A673 (cell line): Measurements from ENCODE around the gene GNAQ.

Experiments used
- CTCF ChIP-seq: fragments of 300-800, 200-600 bp; sonication (generic); conservative IDR thresholded peaks from 2 replicates; pipeline ENCODE4 v1.5.1; 2017; ENCODE audit warnings: low read depth, mild to moderate bottlenecking, antibody characterized with exemption, low read length, moderate library complexity, mixed read lengths
- EZH2 ChIP-seq: fragments of 200-600 bp; sonication (generic); IDR thresholded peaks from 2 replicates; pipeline ENCODE4 v1.6.1; 2017; ENCODE audit warnings: borderline replicate concordance, low read depth, mild to moderate bottlenecking, mixed read lengths, antibody characterized with exemption, low read length; ENCODE audit not compliant: poor library complexity, severe bottlenecking

GRCh38 chr9:77917800-77918199, 113.8 kb downstream of the GNAQ start:
- TF ChIP-seq CTCF (no peak), EZH2 (no peak)
